Erythroblast (primary cell): Measurements from ENCODE around the gene ZNF618.

ENCODE experiments used
- GATA1 ChIP-seq: IDR thresholded peaks from 2 replicates; pipeline ENCODE4 v1.6.1; 2011; ENCODE audit warnings: low read depth, mild to moderate bottlenecking, control low read depth, low read length, moderate library complexity
- POLR2A ChIP-seq: IDR thresholded peaks from 2 replicates; pipeline ENCODE4 v1.6.1; 2011; ENCODE audit warnings: mild to moderate bottlenecking, low read length

- no peak for TF ChIP-seq POLR2A
- TF ChIP-seq GATA1: no peak
These were observed 161.1 kb downstream of the ZNF618 start for GRCh38 chr9:114037249-114037648.
